Loucy (cell line): ENCODE data around the gene ZBTB16.
A peak's percentile ranks its signal among the peaks of the same experiment; 100 is the strongest.

ENCODE experiments used
- H2AFZ ChIP-seq: fragments of 200-600 bp; sonication (generic); 2 replicates; pipeline ENCODE4 v1.6.0; 2016; ENCODE audit warnings: antibody characterized with exemption, mild to moderate bottlenecking, low read length, moderate library complexity
- H3F3A ChIP-seq: fragments of 200-600 bp; 2 replicates; pipeline ENCODE4 v1.6.0; 2016; ENCODE audit warnings: antibody characterized with exemption, low read depth, mild to moderate bottlenecking
- H3K27me3 ChIP-seq: fragments of 200-600 bp; sonication (generic); 2 replicates; pipeline ENCODE4 v1.6.1; 2014; ENCODE audit warnings: low read length, mild to moderate bottlenecking; ENCODE audit not compliant: insufficient read depth, poor library complexity, severe bottlenecking
- H3K36me3 ChIP-seq: fragments of 200-600 bp; sonication (generic); 2 replicates; pipeline ENCODE4 v1.6.1; 2016; ENCODE audit warnings: low read length; ENCODE audit not compliant: insufficient read depth
- H3K4me1 ChIP-seq: fragments of 200-600 bp; sonication (generic); 2 replicates; pipeline ENCODE4 v1.5.1; 2014; ENCODE audit warnings: low read length, mild to moderate bottlenecking; ENCODE audit not compliant: insufficient read depth, poor library complexity, severe bottlenecking
- H3K4me2 ChIP-seq: fragments of 200-600 bp; sonication (generic); 2 replicates; pipeline ENCODE4 v1.6.0; 2014; ENCODE audit warnings: antibody characterized with exemption, low read length, low read depth, mild to moderate bottlenecking; ENCODE audit not compliant: poor library complexity, severe bottlenecking
- H3K4me3 ChIP-seq: fragments of 200-600 bp; sonication (generic); 2 replicates; pipeline ENCODE4 v1.5.1; 2014; ENCODE audit warnings: low read length, mild to moderate bottlenecking, mixed read lengths; ENCODE audit not compliant: poor library complexity, severe bottlenecking
- H3K79me2 ChIP-seq: fragments of 200-600 bp; sonication (generic); 2 replicates; pipeline ENCODE4 v1.6.1; 2014; ENCODE audit warnings: low read length; ENCODE audit not compliant: insufficient read depth
- H3K9ac ChIP-seq: fragments of 200-600 bp; sonication (generic); 2 replicates; pipeline ENCODE4 v1.6.0; 2014; ENCODE audit warnings: mild to moderate bottlenecking, low read depth, low read length, moderate library complexity; ENCODE audit not compliant: poor library complexity, severe bottlenecking
- H3K9me2 ChIP-seq: fragments of 200-600 bp; sonication (generic); replicated peaks from 2 replicates; pipeline ENCODE4 v1.6.1; 2016; ENCODE audit warnings: low read depth, low read length, mixed read lengths
- H3K9me3 ChIP-seq: fragments of 200-600 bp; sonication (generic); 2 replicates; pipeline ENCODE4 v1.6.1; 2014; ENCODE audit warnings: mild to moderate bottlenecking, antibody characterized with exemption, low read length, low read depth; ENCODE audit not compliant: insufficient read depth
- H4K20me1 ChIP-seq: fragments of 200-600 bp; sonication (generic); 2 replicates; pipeline ENCODE4 v1.6.0; 2014; ENCODE audit warnings: antibody characterized with exemption, low read length, mild to moderate bottlenecking; ENCODE audit not compliant: insufficient read depth, poor library complexity, severe bottlenecking
- EZH2phosphoT487 ChIP-seq: fragments of 200-600 bp; IDR thresholded peaks from 2 replicates; pipeline ENCODE4 v1.6.1; 2018; ENCODE audit warnings: antibody characterized with exemption, mild to moderate bottlenecking, moderate library complexity, borderline replicate concordance
- TF ChIP-seq, protein P1 (sequence below): fragments of 200-600 bp; sonication (generic); conservative IDR thresholded peaks from 2 replicates; pipeline ENCODE4 v1.5.1; 2014; ENCODE audit warnings: mild to moderate bottlenecking, antibody characterized with exemption, low read length

The ZBTB16 gene

DNA sequence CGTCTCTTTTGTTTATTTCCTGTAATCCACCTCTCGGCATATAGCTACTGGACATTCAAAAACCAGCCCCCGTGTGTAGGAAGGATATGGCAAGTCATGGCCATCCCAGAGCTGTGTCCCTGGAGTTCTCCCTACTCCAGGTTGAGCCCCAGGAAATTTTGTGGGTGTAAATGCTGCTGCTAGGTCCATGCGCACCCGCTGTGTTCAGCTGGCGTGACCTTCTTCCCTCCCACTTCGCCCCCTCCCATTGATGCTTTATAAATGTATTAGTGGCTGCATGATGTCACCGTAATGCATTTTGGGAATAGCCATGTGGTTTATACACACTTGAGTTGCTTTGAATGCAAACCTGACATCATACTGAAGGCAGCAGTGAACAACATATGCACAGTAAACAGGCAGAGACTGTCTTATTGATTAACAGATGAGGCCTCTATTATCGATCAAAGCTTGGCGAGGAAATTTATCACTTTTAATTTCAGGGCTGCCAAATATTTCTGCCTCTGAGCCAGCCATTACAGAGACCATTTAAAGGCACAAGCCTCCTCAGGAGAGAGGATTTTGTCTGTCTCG lies 123.0 kb downstream of the ZBTB16 start:
- TF ChIP-seq EZH2phosphoT487 = no peak
- TF ChIP-seq, protein P1, sequence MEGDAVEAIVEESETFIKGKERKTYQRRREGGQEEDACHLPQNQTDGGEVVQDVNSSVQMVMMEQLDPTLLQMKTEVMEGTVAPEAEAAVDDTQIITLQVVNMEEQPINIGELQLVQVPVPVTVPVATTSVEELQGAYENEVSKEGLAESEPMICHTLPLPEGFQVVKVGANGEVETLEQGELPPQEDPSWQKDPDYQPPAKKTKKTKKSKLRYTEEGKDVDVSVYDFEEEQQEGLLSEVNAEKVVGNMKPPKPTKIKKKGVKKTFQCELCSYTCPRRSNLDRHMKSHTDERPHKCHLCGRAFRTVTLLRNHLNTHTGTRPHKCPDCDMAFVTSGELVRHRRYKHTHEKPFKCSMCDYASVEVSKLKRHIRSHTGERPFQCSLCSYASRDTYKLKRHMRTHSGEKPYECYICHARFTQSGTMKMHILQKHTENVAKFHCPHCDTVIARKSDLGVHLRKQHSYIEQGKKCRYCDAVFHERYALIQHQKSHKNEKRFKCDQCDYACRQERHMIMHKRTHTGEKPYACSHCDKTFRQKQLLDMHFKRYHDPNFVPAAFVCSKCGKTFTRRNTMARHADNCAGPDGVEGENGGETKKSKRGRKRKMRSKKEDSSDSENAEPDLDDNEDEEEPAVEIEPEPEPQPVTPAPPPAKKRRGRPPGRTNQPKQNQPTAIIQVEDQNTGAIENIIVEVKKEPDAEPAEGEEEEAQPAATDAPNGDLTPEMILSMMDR = no peak
- H3K9ac ChIP-seq = peak overlapping the region; percentile 66
- peak overlapping the region; percentile 75 for H3K4me2 ChIP-seq
- H3K79me2 ChIP-seq = no peaks in the 10 kb centered on the region
- no peaks in the 10 kb centered on the region for H3K27me3 ChIP-seq
- H4K20me1 ChIP-seq = no peaks in the 10 kb centered on the region
- no peaks in the 10 kb centered on the region for H3K9me3 ChIP-seq
- no peaks in the 10 kb centered on the region for H3K36me3 ChIP-seq
- no peaks in the 10 kb centered on the region for H3K9me2 ChIP-seq
- peak overlapping the region; percentile 57 for H3K4me3 ChIP-seq
- no peak overlapping the region for H2AFZ ChIP-seq
- peaks cover 79% of the 10 kb centered on the region for H3K4me1 ChIP-seq
- H3F3A ChIP-seq = no peaks in the 10 kb centered on the region

GRCh38 chr11:114183044-114183511 lies 123.6 kb downstream of the ZBTB16 start:
- Histone ChIP-seq H3K4me2 (peak overlapping the region; percentile 75), H3K9me2 (no peaks in the 10 kb centered on the region), H3K4me3 (peak overlapping the region; percentile 57), H3K4me1 (peaks cover 79% of the 10 kb centered on the region), H3K9ac (peak overlapping the region; percentile 66), H3F3A (no peaks in the 10 kb centered on the region), H3K79me2 (no peaks in the 10 kb centered on the region), H3K27me3 (no peaks in the 10 kb centered on the region), H2AFZ (no peak overlapping the region; the same call in 1 of the 2 replicates), H3K36me3 (no peaks in the 10 kb centered on the region), H3K9me3 (no peaks in the 10 kb centered on the region), H4K20me1 (no peaks in the 10 kb centered on the region)
- no peak for TF ChIP-seq EZH2phosphoT487
- TF ChIP-seq, protein P1 = no peak

GRCh38 chr11:114185436-114185835 lies 125.9 kb downstream of the ZBTB16 start:
- Histone ChIP-seq H3K9me2 (no peaks in the 10 kb centered on the region), H3K4me3 (no peak overlapping the region), H3K4me1 (peaks cover 57% of the 10 kb centered on the region), H3K79me2 (no peaks in the 10 kb centered on the region), H4K20me1 (no peaks in the 10 kb centered on the region), H3K36me3 (no peaks in the 10 kb centered on the region), H2AFZ (no peak overlapping the region), H3K4me2 (no peak overlapping the region), H3K27me3 (no peaks in the 10 kb centered on the region), H3K9me3 (no peaks in the 10 kb centered on the region), H3F3A (no peaks in the 10 kb centered on the region), H3K9ac (no peak overlapping the region)
- no peak for TF ChIP-seq EZH2phosphoT487
- TF ChIP-seq, protein P1 = no peak
